Measurements from ENCODE around the gene ICA1.

ICA1 gene

GRCh38 chr7:8115547-8116402, 146.2 kb downstream of the ICA1 start:
- no peak for TF ChIP-seq CTCF (IDR thresholded peaks at IDR 0.05; ENCODE audit: borderline replicate concordance, insufficient read depth, low read depth, low read length)
- no peak overlapping the region for H3K4me3 ChIP-seq (ENCODE audit: low read depth, low read length)

- H3K4me3 ChIP-seq (ENCODE audit: low read depth, low read length) = no peak overlapping the region
- no peak for TF ChIP-seq CTCF (IDR thresholded peaks at IDR 0.05; ENCODE audit: borderline replicate concordance, insufficient read depth, low read depth, low read length)
Measured at GRCh38 chr7:8114175-8114574, 147.8 kb downstream of the ICA1 start.

GRCh38 chr7:8113184-8113583, 148.8 kb downstream of the ICA1 start:
- no peak overlapping the region for H3K4me3 ChIP-seq (ENCODE audit: low read depth, low read length)
- no peak for TF ChIP-seq CTCF (IDR thresholded peaks at IDR 0.05; ENCODE audit: borderline replicate concordance, insufficient read depth, low read depth, low read length)

GRCh38 chr7:8112685-8113084, 149.3 kb downstream of the ICA1 start:
- no peak for TF ChIP-seq CTCF (IDR thresholded peaks at IDR 0.05; ENCODE audit: borderline replicate concordance, insufficient read depth, low read depth, low read length)

GRCh38 chr7:8111282-8111960, 150.5 kb downstream of the ICA1 start:
- no peak for TF ChIP-seq CTCF (IDR thresholded peaks at IDR 0.05; ENCODE audit: borderline replicate concordance, insufficient read depth, low read depth, low read length)
- H3K4me3 ChIP-seq (ENCODE audit: low read depth, low read length) = no peak overlapping the region

More at GRCh38 chr7:8112685-8113084, 149.3 kb downstream of the ICA1 start:
- no peak overlapping the region for H3K4me3 ChIP-seq (ENCODE audit: low read depth, low read length)

GRCh38 chr7:8109196-8110022, 152.6 kb downstream of the ICA1 start:
- no peak for TF ChIP-seq CTCF (IDR thresholded peaks at IDR 0.05; ENCODE audit: borderline replicate concordance, insufficient read depth, low read depth, low read length)
- H3K4me3 ChIP-seq (ENCODE audit: low read depth, low read length) = no peak overlapping the region

Data from GM12875 (cell line).